ENCODE results near the gene ZNF414.

Gene ZNF414

DNA sequence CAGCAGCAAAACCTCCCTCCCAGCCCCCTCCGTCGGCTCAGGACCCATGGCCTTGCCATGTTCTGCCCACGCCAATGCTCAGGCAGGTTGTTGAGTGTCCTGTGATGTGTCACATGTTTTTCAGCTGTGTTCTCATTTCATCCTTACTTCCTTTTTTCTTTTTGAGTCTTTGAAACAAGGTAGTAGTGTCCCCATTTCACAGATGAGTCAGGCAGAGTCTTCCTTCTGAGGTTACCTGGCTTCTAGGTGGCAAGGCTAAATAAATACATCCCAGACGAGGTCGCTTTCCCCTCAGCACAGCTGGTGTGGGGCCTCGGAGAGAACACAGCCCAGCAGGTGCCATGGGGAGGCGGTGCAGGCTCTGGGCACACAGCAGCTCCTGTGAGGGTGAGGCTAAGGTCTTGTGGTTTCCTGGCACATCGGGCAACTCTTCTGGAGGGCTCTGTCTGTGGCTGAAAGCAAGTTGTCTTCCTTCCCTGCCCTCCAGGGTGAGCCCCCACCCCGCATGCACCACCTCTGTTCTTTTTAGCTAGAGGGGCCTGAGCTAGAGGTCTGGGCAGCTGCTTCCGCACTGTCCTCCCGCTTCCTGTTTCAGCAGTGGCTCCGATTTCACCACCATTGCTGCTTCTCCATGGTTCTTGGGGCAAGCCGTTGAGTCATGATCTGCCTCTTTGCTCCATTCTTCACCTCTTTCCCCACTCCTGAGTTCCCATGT is 26.7 kb downstream of the ZNF414 start:
- Histone ChIP-seq H3K27me3 (ENCODE audit: insufficient read depth, low read depth, severe bottlenecking) (no peaks in the 10 kb centered on the region), H3K9me3 (ENCODE audit: severe bottlenecking) (no peaks in the 10 kb centered on the region), H3K36me3 (peaks cover 81% of the 10 kb centered on the region), H3K27ac (no peak overlapping the region), H3K4me3 (ENCODE audit: low read depth, low read length) (no peak overlapping the region)
- no peak for DNase-seq
- TF ChIP-seq, protein P1, sequence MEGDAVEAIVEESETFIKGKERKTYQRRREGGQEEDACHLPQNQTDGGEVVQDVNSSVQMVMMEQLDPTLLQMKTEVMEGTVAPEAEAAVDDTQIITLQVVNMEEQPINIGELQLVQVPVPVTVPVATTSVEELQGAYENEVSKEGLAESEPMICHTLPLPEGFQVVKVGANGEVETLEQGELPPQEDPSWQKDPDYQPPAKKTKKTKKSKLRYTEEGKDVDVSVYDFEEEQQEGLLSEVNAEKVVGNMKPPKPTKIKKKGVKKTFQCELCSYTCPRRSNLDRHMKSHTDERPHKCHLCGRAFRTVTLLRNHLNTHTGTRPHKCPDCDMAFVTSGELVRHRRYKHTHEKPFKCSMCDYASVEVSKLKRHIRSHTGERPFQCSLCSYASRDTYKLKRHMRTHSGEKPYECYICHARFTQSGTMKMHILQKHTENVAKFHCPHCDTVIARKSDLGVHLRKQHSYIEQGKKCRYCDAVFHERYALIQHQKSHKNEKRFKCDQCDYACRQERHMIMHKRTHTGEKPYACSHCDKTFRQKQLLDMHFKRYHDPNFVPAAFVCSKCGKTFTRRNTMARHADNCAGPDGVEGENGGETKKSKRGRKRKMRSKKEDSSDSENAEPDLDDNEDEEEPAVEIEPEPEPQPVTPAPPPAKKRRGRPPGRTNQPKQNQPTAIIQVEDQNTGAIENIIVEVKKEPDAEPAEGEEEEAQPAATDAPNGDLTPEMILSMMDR (IDR thresholded peaks at IDR 0.05; ENCODE audit: low read depth, low read length): no peak

DNA sequence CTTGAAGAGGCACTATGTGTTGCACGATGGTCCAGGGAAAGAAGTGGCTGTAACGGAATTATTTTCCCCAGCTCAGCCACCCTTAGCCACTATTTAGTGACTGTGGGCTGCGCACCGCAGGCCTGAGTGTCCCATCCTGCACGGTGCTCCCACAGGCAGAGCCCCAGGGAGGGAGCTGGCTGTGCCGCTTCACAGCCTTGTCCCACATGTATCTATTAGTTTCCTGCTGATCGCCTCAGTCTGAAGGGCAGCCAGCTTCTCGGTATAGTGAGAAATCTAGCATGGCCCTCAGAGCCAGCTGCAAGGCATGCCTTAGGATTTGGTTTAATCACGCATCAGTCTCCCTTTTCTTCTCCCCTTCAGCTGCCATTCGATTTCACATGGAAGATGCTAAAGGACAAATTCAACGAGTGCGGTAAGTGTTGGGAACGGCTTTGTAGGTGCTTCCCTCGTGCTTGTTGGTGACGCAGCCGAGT is 27.3 kb downstream of the ZNF414 start:
- H3K4me3 ChIP-seq (ENCODE audit: low read depth, low read length): no peak overlapping the region
- H3K27me3 ChIP-seq (ENCODE audit: insufficient read depth, low read depth, severe bottlenecking): no peaks in the 10 kb centered on the region
- no peaks in the 10 kb centered on the region for H3K9me3 ChIP-seq (ENCODE audit: severe bottlenecking)
- no peak overlapping the region for H3K27ac ChIP-seq
- H3K36me3 ChIP-seq: peaks cover 86% of the 10 kb centered on the region
- DNase-seq: no peak
- TF ChIP-seq, protein P1 (IDR thresholded peaks at IDR 0.05; ENCODE audit: low read depth, low read length): no peak

DNA sequence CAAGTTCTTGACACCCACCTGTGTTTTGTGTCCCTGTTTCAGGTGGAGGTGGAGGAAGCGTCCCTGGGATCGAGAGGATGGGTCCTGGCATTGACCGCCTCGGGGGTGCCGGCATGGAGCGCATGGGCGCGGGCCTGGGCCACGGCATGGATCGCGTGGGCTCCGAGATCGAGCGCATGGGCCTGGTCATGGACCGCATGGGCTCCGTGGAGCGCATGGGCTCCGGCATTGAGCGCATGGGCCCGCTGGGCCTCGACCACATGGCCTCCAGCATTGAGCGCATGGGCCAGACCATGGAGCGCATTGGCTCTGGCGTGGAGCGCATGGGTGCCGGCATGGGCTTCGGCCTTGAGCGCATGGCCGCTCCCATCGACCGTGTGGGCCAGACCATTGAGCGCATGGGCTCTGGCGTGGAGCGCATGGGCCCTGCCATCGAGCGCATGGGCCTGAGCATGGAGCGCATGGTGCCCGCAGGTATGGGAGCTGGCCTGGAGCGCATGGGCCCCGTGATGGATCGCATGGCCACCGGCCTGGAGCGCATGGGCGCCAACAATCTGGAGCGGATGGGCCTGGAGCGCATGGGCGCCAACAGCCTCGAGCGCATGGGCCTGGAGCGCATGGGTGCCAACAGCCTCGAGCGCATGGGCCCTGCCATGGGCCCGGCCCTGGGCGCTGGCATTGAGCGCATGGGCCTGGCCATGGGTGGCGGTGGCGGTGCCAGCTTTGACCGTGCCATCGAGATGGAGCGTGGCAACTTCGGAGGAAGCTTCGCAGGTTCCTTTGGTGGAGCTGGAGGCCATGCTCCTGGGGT is 28.2 kb downstream of the ZNF414 start:
- H3K27me3 ChIP-seq (ENCODE audit: insufficient read depth, low read depth, severe bottlenecking): no peaks in the 10 kb centered on the region
- H3K4me3 ChIP-seq (ENCODE audit: low read depth, low read length): no peak overlapping the region
- DNase-seq: no peak
- no peaks in the 10 kb centered on the region for H3K9me3 ChIP-seq (ENCODE audit: severe bottlenecking)
- TF ChIP-seq, protein P1 (IDR thresholded peaks at IDR 0.05; ENCODE audit: low read depth, low read length): no peak
- H3K36me3 ChIP-seq: peaks cover 89% of the 10 kb centered on the region
- H3K27ac ChIP-seq: no peak overlapping the region

DNA sequence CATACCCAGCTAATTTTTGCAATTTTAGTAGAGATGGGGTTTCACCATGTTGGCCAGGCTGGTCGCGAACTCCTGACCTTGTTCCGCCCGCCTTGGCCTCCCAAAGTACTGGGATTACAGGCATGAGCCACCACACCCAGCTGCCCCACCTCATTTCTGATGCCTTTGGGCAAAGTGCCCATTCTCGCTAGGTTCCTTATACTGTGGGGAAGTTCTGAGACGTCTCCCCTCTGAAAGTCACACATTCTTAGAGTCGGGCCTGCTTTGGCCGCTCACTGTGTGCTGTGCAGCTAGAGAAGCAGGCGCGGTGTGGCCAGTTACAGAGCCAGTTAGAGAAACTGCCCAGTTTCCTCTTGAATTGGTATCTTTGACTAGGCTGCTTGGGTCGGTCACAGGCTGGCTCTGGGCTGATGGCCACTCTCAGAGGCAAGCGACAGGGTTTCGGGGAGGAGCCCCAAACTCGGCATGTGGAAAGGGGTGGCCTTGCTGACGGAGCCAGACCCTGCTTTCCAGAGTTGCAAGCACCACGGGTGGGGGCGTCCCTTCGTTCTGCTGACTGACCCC is 29.6 kb downstream of the ZNF414 start:
- Histone ChIP-seq H3K9me3 (ENCODE audit: severe bottlenecking) (no peaks in the 10 kb centered on the region), H3K36me3 (peaks cover 91% of the 10 kb centered on the region), H3K27me3 (ENCODE audit: insufficient read depth, low read depth, severe bottlenecking) (no peaks in the 10 kb centered on the region), H3K27ac (no peak overlapping the region), H3K4me3 (ENCODE audit: low read depth, low read length) (no peak overlapping the region)
- TF ChIP-seq, protein P1 (IDR thresholded peaks at IDR 0.05; ENCODE audit: low read depth, low read length): no peak
- no peak for DNase-seq

DNA sequence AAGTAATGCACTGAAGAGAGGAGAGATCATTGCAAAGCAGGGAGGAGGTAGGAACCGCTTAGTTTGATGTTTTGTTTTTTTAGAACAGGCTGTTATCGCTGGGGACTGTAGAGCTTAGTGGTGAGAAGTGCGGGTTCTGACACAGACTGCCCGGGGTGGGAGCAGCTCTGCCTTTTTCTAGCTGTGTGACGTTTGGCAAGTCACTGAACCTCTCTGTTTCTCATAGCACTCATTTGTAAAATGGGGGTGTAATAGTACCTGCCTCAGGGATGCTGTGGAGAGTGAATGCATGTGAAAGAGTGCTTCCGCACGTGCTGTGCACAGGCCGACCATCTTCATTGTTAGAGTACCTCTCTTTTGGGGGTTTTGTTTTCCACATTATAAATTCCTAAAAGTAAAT is 30.8 kb downstream of the ZNF414 start:
- H3K4me3 ChIP-seq (ENCODE audit: low read depth, low read length): no peak overlapping the region
- no peaks in the 10 kb centered on the region for H3K9me3 ChIP-seq (ENCODE audit: severe bottlenecking)
- H3K27me3 ChIP-seq (ENCODE audit: insufficient read depth, low read depth, severe bottlenecking): no peaks in the 10 kb centered on the region
- TF ChIP-seq, protein P1 (IDR thresholded peaks at IDR 0.05; ENCODE audit: low read depth, low read length): no peak
- H3K27ac ChIP-seq: no peak overlapping the region
- no peak for DNase-seq
- H3K36me3 ChIP-seq: peaks cover 93% of the 10 kb centered on the region

Data from WERI-Rb-1 (cell line).